ENCODE data around the gene TSPAN10. TPM values are rescaled to one million over a fixed set of nuclear protein-coding genes. Genes with fewer than 3 reads are reported as not detected.
A peak's percentile ranks its signal among the peaks of the same experiment; 100 is the strongest.

Gene TSPAN10
- total and polyA plus RNA-seq, 9 of the 15 experiments (the other 6 are each of a cell fraction or from before 2014, with no cell fraction given): 0.05 to 0.31 (median 0.13) TPM; not detected in 1

DNA sequence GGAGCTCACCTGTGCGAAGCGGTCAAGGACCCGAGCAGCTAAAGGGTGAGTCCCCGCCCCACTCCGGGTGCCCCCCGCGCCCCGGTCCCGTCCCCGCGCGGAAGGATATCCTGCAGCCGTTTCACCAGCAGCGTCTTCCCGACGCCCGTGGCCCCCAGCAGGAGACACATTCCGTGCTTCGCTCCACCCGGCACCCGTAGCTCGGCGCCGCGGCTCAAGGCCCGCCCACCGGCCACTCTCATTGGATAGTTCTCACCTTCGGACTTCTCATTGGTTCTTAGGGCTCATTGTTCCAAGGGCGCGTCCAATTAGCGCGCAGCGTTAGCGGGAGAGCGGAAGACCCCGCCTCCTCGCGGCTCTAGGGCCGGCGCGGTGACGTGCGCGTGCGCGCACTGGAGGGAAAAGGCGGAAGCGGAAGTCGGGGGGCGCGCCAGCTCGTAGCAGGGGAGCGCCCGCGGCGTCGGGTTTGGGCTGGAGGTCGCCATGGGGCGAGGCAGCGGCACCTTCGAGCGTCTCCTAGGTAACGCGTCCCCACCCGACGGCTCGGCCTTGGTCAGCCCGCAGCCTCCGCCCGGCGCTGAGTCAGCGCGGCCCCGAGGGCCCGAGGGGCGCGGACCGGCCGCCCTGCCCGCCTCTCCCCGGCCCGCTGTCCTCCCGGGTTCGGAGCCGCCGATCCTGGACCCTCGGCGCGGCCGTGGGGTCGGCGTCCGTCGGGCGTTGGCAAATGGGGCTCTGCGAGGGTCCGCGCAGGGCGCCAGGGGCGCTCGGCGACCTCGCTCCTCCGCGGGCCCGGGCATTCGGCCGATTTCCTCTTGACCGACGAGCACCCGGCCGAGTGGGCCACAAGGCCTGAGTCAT is 46.8 kb downstream of the TSPAN10 start, which contains the start of the genes ARL16 and HGS (continued):
- TF ChIP-seq NFXL1 (CRISPR knock-in tag; IDR thresholded peaks at IDR 0.05) (no peak), ZNF354B (CRISPR knock-in tag; IDR thresholded peaks at IDR 0.05) (no peak), ZNF668 (CRISPR knock-in tag; IDR thresholded peaks at IDR 0.05) (no peak), MBD2 (IDR thresholded peaks at IDR 0.05; ENCODE audit: borderline replicate concordance, low read depth) (peak; percentile 98), TAF7 (tag; IDR thresholded peaks at IDR 0.05) (no peak), NFATC3 (IDR thresholded peaks at IDR 0.05) (no peak), ETV5 (CRISPR knock-in tag; IDR thresholded peaks at IDR 0.05; ENCODE audit: low read depth) (0 out of 2 replicates have a peak, but pooled peaks have one; percentile 25), HNRNPL (IDR thresholded peaks at IDR 0.05; ENCODE audit: low read depth, low read length) (no peak), ZNF398 (CRISPR knock-in tag; IDR thresholded peaks at IDR 0.05) (no peak), BRD9 (IDR thresholded peaks at IDR 0.05; ENCODE audit: low read depth, partially characterized antibody) (no peak), ZNF143 (CRISPR knock-in tag; IDR thresholded peaks at IDR 0.05) (no peak), POLR2AphosphoS2 (IDR thresholded peaks at IDR 0.05; ENCODE audit: low read length) (no peak), RHOXF2B (CRISPR knock-in tag; conservative IDR thresholded peaks at IDR 0.05) (no peak), CREB3L1 (IDR thresholded peaks at IDR 0.05; ENCODE audit: borderline replicate concordance, low read depth) (peak; percentile 46), DMBX1 (CRISPR knock-in tag; IDR thresholded peaks at IDR 0.05; ENCODE audit: borderline replicate concordance) (no peak), ARID1B (IDR thresholded peaks at IDR 0.05) (no peak), ZNF699 (CRISPR knock-in tag; IDR thresholded peaks at IDR 0.05; ENCODE audit: insufficient replicate concordance) (no peak)
- TF ChIP-seq, protein P1, sequence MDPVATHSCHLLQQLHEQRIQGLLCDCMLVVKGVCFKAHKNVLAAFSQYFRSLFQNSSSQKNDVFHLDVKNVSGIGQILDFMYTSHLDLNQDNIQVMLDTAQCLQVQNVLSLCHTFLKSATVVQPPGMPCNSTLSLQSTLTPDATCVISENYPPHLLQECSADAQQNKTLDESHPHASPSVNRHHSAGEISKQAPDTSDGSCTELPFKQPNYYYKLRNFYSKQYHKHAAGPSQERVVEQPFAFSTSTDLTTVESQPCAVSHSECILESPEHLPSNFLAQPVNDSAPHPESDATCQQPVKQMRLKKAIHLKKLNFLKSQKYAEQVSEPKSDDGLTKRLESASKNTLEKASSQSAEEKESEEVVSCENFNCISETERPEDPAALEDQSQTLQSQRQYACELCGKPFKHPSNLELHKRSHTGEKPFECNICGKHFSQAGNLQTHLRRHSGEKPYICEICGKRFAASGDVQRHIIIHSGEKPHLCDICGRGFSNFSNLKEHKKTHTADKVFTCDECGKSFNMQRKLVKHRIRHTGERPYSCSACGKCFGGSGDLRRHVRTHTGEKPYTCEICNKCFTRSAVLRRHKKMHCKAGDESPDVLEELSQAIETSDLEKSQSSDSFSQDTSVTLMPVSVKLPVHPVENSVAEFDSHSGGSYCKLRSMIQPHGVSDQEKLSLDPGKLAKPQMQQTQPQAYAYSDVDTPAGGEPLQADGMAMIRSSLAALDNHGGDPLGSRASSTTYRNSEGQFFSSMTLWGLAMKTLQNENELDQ (CRISPR knock-in tag; IDR thresholded peaks at IDR 0.05; ENCODE audit: borderline replicate concordance): no peak
- TF ChIP-seq, protein P2, sequence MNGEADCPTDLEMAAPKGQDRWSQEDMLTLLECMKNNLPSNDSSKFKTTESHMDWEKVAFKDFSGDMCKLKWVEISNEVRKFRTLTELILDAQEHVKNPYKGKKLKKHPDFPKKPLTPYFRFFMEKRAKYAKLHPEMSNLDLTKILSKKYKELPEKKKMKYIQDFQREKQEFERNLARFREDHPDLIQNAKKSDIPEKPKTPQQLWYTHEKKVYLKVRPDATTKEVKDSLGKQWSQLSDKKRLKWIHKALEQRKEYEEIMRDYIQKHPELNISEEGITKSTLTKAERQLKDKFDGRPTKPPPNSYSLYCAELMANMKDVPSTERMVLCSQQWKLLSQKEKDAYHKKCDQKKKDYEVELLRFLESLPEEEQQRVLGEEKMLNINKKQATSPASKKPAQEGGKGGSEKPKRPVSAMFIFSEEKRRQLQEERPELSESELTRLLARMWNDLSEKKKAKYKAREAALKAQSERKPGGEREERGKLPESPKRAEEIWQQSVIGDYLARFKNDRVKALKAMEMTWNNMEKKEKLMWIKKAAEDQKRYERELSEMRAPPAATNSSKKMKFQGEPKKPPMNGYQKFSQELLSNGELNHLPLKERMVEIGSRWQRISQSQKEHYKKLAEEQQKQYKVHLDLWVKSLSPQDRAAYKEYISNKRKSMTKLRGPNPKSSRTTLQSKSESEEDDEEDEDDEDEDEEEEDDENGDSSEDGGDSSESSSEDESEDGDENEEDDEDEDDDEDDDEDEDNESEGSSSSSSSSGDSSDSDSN (IDR thresholded peaks at IDR 0.05; ENCODE audit: borderline replicate concordance in 1 of 2, low read depth in 2 of 2, low read length in 2 of 2): 0 out of 4 replicates have a peak, but pooled peaks of 1 of the 2 experiments have one; percentile 67
